IMR-90 (cell line): Measurements from ENCODE around the gene CARM1. TPM values are rescaled to one million over a fixed set of nuclear protein-coding genes. Genes with fewer than 3 reads are reported as not detected.

Experiments
- ATAC-seq: fragments of 200-7000 bp; cut with Tn5 transposase; 2 replicates; pipeline ENCODE4 v1.9.1; 2020; ENCODE audit warnings: low read depth, mild to moderate bottlenecking, moderate library complexity
- BruUV-seq: library from RNA; stranded (reverse); fragments of 400-500 nt; replicated peaks from 2 replicates; lab custom pipeline; 2021; lab: Mats Ljungman, UMichigan
- CTCF ChIA-PET: fragments of 300-600 bp; formaldehyde crosslinking; extraction: SDS; loops from one replicate; lab custom pipeline; 2021; ENCODE audit warnings: antibody characterized with exemption; lab: Yijun Ruan, JAX
- POLR2A ChIA-PET: fragments of 300-600 bp; sonication (Branson Sonifier 250); formaldehyde crosslinking; loops from one replicate; lab custom pipeline; 2022; ENCODE audit warnings: antibody characterized with exemption; ENCODE audit not compliant: unreplicated experiment; lab: Charles Lee
- DNase-seq: peaks from one replicate; pipeline ENCODE4 v3.0.0; 2013
- H2AFZ ChIP-seq: replicated peaks from 2 replicates; pipeline ENCODE3; 2013; ENCODE audit warnings: low read length, mild to moderate bottlenecking; ENCODE audit not compliant: poor library complexity
- H2AK5ac ChIP-seq: 2 replicates; pipeline ENCODE4 v1.6.1; 2013; ENCODE audit warnings: low read depth, low read length, inconsistent platforms
- H2AK9ac ChIP-seq: replicated peaks from 2 replicates; pipeline ENCODE3; 2013; ENCODE audit warnings: mild to moderate bottlenecking, low read depth, low read length, moderate library complexity; ENCODE audit not compliant: poor library complexity
- H2BK120ac ChIP-seq: 2 replicates; pipeline ENCODE4 v1.6.1; 2013; ENCODE audit warnings: low read depth, low read length, inconsistent platforms
- H2BK15ac ChIP-seq: 3 replicates; pipeline ENCODE4 v1.6.1; 2013; ENCODE audit warnings: low read depth, low read length, inconsistent platforms
- H2BK20ac ChIP-seq: 2 replicates; pipeline ENCODE4 v1.6.1; 2013; ENCODE audit warnings: low read depth, mild to moderate bottlenecking, inconsistent platforms, low read length, moderate library complexity
- H2BK5ac ChIP-seq: 2 replicates; pipeline ENCODE4 v1.6.1; 2013; ENCODE audit warnings: mild to moderate bottlenecking, low read depth, low read length, inconsistent platforms; ENCODE audit not compliant: poor library complexity, severe bottlenecking
- H3K14ac ChIP-seq: replicated peaks from 2 replicates; pipeline ENCODE4 v1.6.1; 2013; ENCODE audit warnings: low read depth, low read length, inconsistent platforms
- H3K18ac ChIP-seq: 2 replicates; pipeline ENCODE4 v1.6.1; 2013; ENCODE audit warnings: low read depth, low read length, control low read depth
- H3K23ac ChIP-seq: 2 replicates; pipeline ENCODE4 v1.6.1; 2013; ENCODE audit warnings: low read depth, low read length, inconsistent platforms
- H3K27ac ChIP-seq: 2 replicates; pipeline ENCODE4 v1.5.1; 2013; ENCODE audit warnings: mild to moderate bottlenecking, control low read depth, low read length; ENCODE audit not compliant: insufficient read depth
- H3K27me3 ChIP-seq: 2 replicates; pipeline ENCODE4 v1.6.1; 2013; ENCODE audit warnings: low read length; ENCODE audit not compliant: control insufficient read depth, insufficient read depth
- H3K36me3 ChIP-seq: 2 replicates; pipeline ENCODE4 v1.6.1; 2013; ENCODE audit warnings: low read length, mixed read lengths; ENCODE audit not compliant: control insufficient read depth, insufficient read depth
- H3K4ac ChIP-seq: 2 replicates; pipeline ENCODE4 v1.6.1; 2013; ENCODE audit warnings: low read depth, low read length, inconsistent platforms
- H3K4me1 ChIP-seq: 2 replicates; pipeline ENCODE4 v1.6.1; 2013; ENCODE audit warnings: low read length, mixed read lengths; ENCODE audit not compliant: control insufficient read depth, insufficient read depth
- H3K4me2 ChIP-seq: 2 replicates; pipeline ENCODE4 v1.6.1; 2013; ENCODE audit warnings: low read depth, mild to moderate bottlenecking, control low read depth, low read length, moderate library complexity
- H3K4me3 ChIP-seq: 2 replicates; pipeline ENCODE4 v1.5.1; 2013; ENCODE audit warnings: low read depth, mild to moderate bottlenecking, control low read depth, low read length, moderate library complexity; ENCODE audit not compliant: insufficient read depth
- H3K56ac ChIP-seq: 2 replicates; pipeline ENCODE4 v1.6.1; 2013; ENCODE audit warnings: low read length, inconsistent platforms; ENCODE audit not compliant: insufficient read depth; ENCODE audit errors: extremely low read depth
- H3K79me1 ChIP-seq, 2 experiments: 2 replicates each; pipeline ENCODE4 v1.6.1; 2013; ENCODE audit warnings: low read length in 2 of 2, inconsistent platforms in 1 of 2, low read depth in 1 of 2
- H3K9ac ChIP-seq: 2 replicates; pipeline ENCODE4 v1.6.1; 2013; ENCODE audit warnings: low read depth, low read length, control low read depth
- H3K9me1 ChIP-seq: 2 replicates; pipeline ENCODE4 v1.6.1; 2013; ENCODE audit warnings: low read length, inconsistent platforms; ENCODE audit not compliant: insufficient read depth
- H3K9me3 ChIP-seq: 2 replicates; pipeline ENCODE4 v1.6.1; 2013; ENCODE audit warnings: low read length; ENCODE audit not compliant: control insufficient read depth, insufficient read depth
- H4K20me1 ChIP-seq: 2 replicates; pipeline ENCODE4 v1.6.1; 2013; ENCODE audit warnings: low read length, inconsistent platforms; ENCODE audit not compliant: insufficient read depth
- H4K5ac ChIP-seq: 2 replicates; pipeline ENCODE4 v1.6.1; 2013; ENCODE audit warnings: mild to moderate bottlenecking, low read depth, low read length, control low read depth
- H4K8ac ChIP-seq, 2 experiments: 2 replicates each; pipeline ENCODE4 v1.6.1; 2013; ENCODE audit warnings: low read depth in 2 of 2, low read length in 2 of 2, control low read depth in 1 of 2, inconsistent platforms in 1 of 2
- H4K91ac ChIP-seq: 2 replicates; pipeline ENCODE4 v1.6.1; 2013; ENCODE audit warnings: low read depth, low read length, inconsistent platforms; ENCODE audit not compliant: insufficient read depth
- BHLHE40 ChIP-seq: fragments of 150-350 bp; IDR thresholded peaks from 2 replicates; pipeline ENCODE4 v1.6.1; 2016; ENCODE audit warnings: mild to moderate bottlenecking, low read depth, low read length
- CEBPB ChIP-seq: IDR thresholded peaks from 2 replicates; pipeline ENCODE4 v1.6.1; 2012; ENCODE audit warnings: low read depth, low read length, improper control_type of control experiment
- CHD1 ChIP-seq: IDR thresholded peaks from 2 replicates; pipeline ENCODE4 v1.6.1; 2012; ENCODE audit warnings: low read depth, low read length, improper control_type of control experiment
- FOS ChIP-seq: fragments of 150-350 bp; IDR thresholded peaks from 2 replicates; pipeline ENCODE4 v1.6.1; 2016; ENCODE audit warnings: low read depth, low read length
- MAFK ChIP-seq: IDR thresholded peaks from 2 replicates; pipeline ENCODE4 v1.6.1; 2012; ENCODE audit warnings: low read depth, low read length, improper control_type of control experiment
- MAZ ChIP-seq: IDR thresholded peaks from 2 replicates; pipeline ENCODE4 v1.6.1; 2012; ENCODE audit warnings: low read depth, mild to moderate bottlenecking, low read length, improper control_type of control experiment, moderate library complexity, borderline replicate concordance
- RAD21 ChIP-seq: IDR thresholded peaks from 2 replicates; pipeline ENCODE4 v1.6.1; 2012; ENCODE audit warnings: low read length, improper control_type of control experiment
- RCOR1 ChIP-seq: IDR thresholded peaks from 2 replicates; pipeline ENCODE4 v1.6.1; 2012; ENCODE audit warnings: mild to moderate bottlenecking, low read length, improper control_type of control experiment; ENCODE audit not compliant: insufficient replicate concordance
- SMC3 ChIP-seq: fragments of 150-350 bp; IDR thresholded peaks from 2 replicates; pipeline ENCODE4 v1.6.1; 2016; ENCODE audit warnings: low read depth, mild to moderate bottlenecking, antibody characterized with exemption, low read length, moderate library complexity
- WGBS, 2 experiments: methylation state at CpG; one replicate each; pipeline versions ENCODE4 v1.1.5 to v1.1.7; 2013; ENCODE audit warnings: missing lambda C conversion rate in 2 of 2; ENCODE audit not compliant: insufficient read length in 1 of 2; ENCODE audit errors: extremely low coverage in 2 of 2; 5-methylcytosine and 5-hydroxymethylcytosine counted together
- dilution Hi-C: fragments of 300-500 bp; cut with HindIII; formaldehyde crosslinking; loops from one replicate; pipeline ENCODE4 v1.14.3; 2018; ENCODE audit warnings: low sequenced_read_pairs; ENCODE audit not compliant: unreplicated experiment
- in situ Hi-C: fragments of 300-500 bp; cut with MboI; formaldehyde crosslinking; loops from 3 replicates; pipeline ENCODE4 v1.14.3; 2019; ENCODE audit warnings: low sequenced_read_pairs, inconsistent platforms, mixed read lengths
- intact Hi-C: fragments of 100-400 bp; cut with micrococcal nuclease; formaldehyde crosslinking; loops from 2 replicates; pipeline ENCODE4 v1.10.0; 2022
- polyA plus RNA-seq, 3 experiments: library from polyadenylated mRNA; depleted of rRNA; stranded (reverse); fragments of >200 nt; gene quantifications; 2 replicates each; pipeline ENCODE4 v1.2.3, GENCODE V29; 2012; ENCODE audit warnings: low replicate concordance in 1 of 3
- total RNA-seq: library from RNA; depleted of rRNA; stranded (reverse); fragments of >200 nt; gene quantifications from 2 replicates; pipeline ENCODE4 v1.2.3, GENCODE V29; 2012
- TF ChIP-seq, protein P1 (sequence below): fragments of 150-350 bp; IDR thresholded peaks from 2 replicates; pipeline ENCODE4 v1.6.1; 2017; ENCODE audit warnings: mild to moderate bottlenecking, antibody characterized with exemption, low read length, low read depth
- TF ChIP-seq, protein P2 (sequence below): conservative IDR thresholded peaks from 2 replicates; pipeline ENCODE4 v1.5.1; 2012; ENCODE audit warnings: mild to moderate bottlenecking, low read depth, low read length, improper control_type of control experiment
- TF ChIP-seq, protein P3 (sequence below): fragments of 150-350 bp; IDR thresholded peaks from 2 replicates; pipeline ENCODE4 v1.6.1; 2016; ENCODE audit warnings: low read depth, mild to moderate bottlenecking, low read length, moderate library complexity, borderline replicate concordance

The CARM1 gene
- total and polyA plus RNA-seq, 2 of the 4 experiments (the other 2 are of a cell fraction), result 20.3 to 67.1 TPM

DNA sequence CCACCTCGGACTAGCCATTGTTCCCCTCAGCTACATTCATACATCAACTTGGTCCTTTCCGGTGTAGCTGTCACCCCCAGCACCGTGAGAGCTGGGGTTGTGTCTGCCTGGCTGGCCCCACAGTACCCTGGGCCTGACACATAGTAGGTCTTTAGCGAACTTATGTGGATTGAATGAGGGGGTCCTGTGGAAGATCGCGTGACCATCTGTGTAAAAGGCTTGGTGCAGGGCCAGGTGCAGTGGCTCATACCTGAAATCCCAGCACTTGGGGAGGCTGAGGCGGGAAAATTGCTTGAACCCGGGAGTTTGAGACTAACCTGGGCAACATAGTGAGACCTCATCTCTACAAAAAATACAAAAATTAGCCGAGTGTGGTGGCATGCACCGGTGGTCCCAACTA is 91.5 kb downstream of the CARM1 start:
- Histone ChIP-seq H2BK15ac (no peak overlapping the region), H2BK120ac (no peak overlapping the region), H4K5ac (peak overlapping the region; percentile 9; the same call in 1 of the 2 replicates), H3K23ac (peak overlapping the region; percentile 90; the same call in 1 of the 2 replicates), H4K91ac (no peak overlapping the region), H3K27me3 (no peaks in the 10 kb centered on the region), H3K36me3 (no peaks in the 10 kb centered on the region), H4K20me1 (peaks cover 49% of the 10 kb centered on the region), H3K27ac (no peak overlapping the region), H3K79me1 (peaks cover 4 to 53% of the 10 kb centered on the region in 2 experiments; a peak in 3 of 4 replicates), H3K18ac (no peak overlapping the region), H2AK5ac (peak overlapping the region; percentile 80; the same call in 1 of the 2 replicates), H3K4ac (peak overlapping the region; percentile 8; the same call in 1 of the 2 replicates), H3K4me1 (peaks cover 9% of the 10 kb centered on the region), H2AFZ (no peak overlapping the region), H3K56ac (no peak overlapping the region), H3K14ac (no peak overlapping the region), H3K4me2 (peak overlapping the region; percentile 52; the same call in 1 of the 2 replicates), H3K4me3 (0 out of 2 replicates have a peak overlapping the region, but pooled peaks have one; percentile 2), H3K9me1 (peaks cover 20% of the 10 kb centered on the region), H3K9me3 (no peaks in the 10 kb centered on the region), H2BK20ac (no peak overlapping the region), H2AK9ac (peak overlapping the region; percentile 23), H4K8ac (peak overlapping the region in 1 of 2 experiments; percentile 39; a peak in 2 of 4 replicates), H2BK5ac (no peak overlapping the region), H3K9ac (no peak overlapping the region; the same call in 1 of the 2 replicates)
- TF ChIP-seq CHD1, result no peak
- TF ChIP-seq, protein P1, sequence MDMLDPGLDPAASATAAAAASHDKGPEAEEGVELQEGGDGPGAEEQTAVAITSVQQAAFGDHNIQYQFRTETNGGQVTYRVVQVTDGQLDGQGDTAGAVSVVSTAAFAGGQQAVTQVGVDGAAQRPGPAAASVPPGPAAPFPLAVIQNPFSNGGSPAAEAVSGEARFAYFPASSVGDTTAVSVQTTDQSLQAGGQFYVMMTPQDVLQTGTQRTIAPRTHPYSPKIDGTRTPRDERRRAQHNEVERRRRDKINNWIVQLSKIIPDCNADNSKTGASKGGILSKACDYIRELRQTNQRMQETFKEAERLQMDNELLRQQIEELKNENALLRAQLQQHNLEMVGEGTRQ, result no peak
- TF ChIP-seq, protein P2, sequence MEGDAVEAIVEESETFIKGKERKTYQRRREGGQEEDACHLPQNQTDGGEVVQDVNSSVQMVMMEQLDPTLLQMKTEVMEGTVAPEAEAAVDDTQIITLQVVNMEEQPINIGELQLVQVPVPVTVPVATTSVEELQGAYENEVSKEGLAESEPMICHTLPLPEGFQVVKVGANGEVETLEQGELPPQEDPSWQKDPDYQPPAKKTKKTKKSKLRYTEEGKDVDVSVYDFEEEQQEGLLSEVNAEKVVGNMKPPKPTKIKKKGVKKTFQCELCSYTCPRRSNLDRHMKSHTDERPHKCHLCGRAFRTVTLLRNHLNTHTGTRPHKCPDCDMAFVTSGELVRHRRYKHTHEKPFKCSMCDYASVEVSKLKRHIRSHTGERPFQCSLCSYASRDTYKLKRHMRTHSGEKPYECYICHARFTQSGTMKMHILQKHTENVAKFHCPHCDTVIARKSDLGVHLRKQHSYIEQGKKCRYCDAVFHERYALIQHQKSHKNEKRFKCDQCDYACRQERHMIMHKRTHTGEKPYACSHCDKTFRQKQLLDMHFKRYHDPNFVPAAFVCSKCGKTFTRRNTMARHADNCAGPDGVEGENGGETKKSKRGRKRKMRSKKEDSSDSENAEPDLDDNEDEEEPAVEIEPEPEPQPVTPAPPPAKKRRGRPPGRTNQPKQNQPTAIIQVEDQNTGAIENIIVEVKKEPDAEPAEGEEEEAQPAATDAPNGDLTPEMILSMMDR, result no peak
- no peak for TF ChIP-seq SMC3
- TF ChIP-seq, protein P3, sequence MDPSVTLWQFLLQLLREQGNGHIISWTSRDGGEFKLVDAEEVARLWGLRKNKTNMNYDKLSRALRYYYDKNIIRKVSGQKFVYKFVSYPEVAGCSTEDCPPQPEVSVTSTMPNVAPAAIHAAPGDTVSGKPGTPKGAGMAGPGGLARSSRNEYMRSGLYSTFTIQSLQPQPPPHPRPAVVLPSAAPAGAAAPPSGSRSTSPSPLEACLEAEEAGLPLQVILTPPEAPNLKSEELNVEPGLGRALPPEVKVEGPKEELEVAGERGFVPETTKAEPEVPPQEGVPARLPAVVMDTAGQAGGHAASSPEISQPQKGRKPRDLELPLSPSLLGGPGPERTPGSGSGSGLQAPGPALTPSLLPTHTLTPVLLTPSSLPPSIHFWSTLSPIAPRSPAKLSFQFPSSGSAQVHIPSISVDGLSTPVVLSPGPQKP, result no peak
- no peak for TF ChIP-seq RAD21
- no peak for TF ChIP-seq RCOR1
- TF ChIP-seq MAFK, result no peak
- no peak for TF ChIP-seq CEBPB
- no peak for TF ChIP-seq BHLHE40
- no peak for TF ChIP-seq FOS
- no peak for TF ChIP-seq MAZ
- in situ Hi-C loops (no loop called here), dilution Hi-C loops (no loop called here), intact Hi-C loops (no loop called here)
- no TSS peak for BruUV-seq
- CTCF ChIA-PET, result no interaction called here
- ATAC-seq (no peak), DNase-seq (no peak)
- 93% methylated on average over 4 of the region's 10 CpGs; no CpG with 5 or more reads in 1 of the 2 experiments for WGBS, 2 experiments
- POLR2A ChIA-PET, result no interaction called here
